Large intestine (tissue), 3 donors: ENCODE results near the gene OLFML1. TPM values are rescaled to one million over a fixed set of nuclear protein-coding genes. Genes with fewer than 3 reads are reported as not detected.

Experiments used
- DNase-seq, 2 donors: peaks; one replicate each; pipeline versions ENCODE4 v3.0.0 to v3.0.0-alpha.2; 2013
- H3K27ac ChIP-seq: one replicate; pipeline ENCODE4 v1.5.1; 2013; ENCODE audit warnings: low read length
- H3K27me3 ChIP-seq: 2 replicates; pipeline ENCODE4 v1.6.1; 2013; ENCODE audit warnings: low read length; ENCODE audit not compliant: control insufficient read depth, insufficient read depth
- H3K36me3 ChIP-seq: 2 replicates; pipeline ENCODE4 v1.6.1; 2013; ENCODE audit warnings: low read length; ENCODE audit not compliant: control insufficient read depth, insufficient read depth
- H3K4me1 ChIP-seq: one replicate; pipeline ENCODE4 v1.6.1; 2013; ENCODE audit warnings: low read length; ENCODE audit not compliant: control insufficient read depth, insufficient read depth
- H3K4me3 ChIP-seq: one replicate; pipeline ENCODE4 v1.5.1; 2013; ENCODE audit warnings: low read length
- H3K9me3 ChIP-seq: one replicate; pipeline ENCODE4 v1.6.1; 2013; ENCODE audit warnings: mild to moderate bottlenecking, low read depth, low read length, moderate library complexity; ENCODE audit not compliant: control insufficient read depth
- WGBS: methylation state at CpG from one replicate; pipeline ENCODE4 v1.1.5; 2013; ENCODE audit warnings: low lambda C conversion rate; ENCODE audit not compliant: insufficient coverage; 5-methylcytosine and 5-hydroxymethylcytosine counted together
- polyA plus RNA-seq: library from polyadenylated mRNA; unstranded; fragments of 120-200 nt; gene quantifications from one replicate; pipeline ENCODE4 v1.2.1, GENCODE V29; 2013

The OLFML1 gene
- polyA plus RNA-seq, 1 donor: 15.4 TPM

- H3K27ac ChIP-seq: no peak overlapping the region
Measured at GRCh38 chr11:7520011-7520942, 35.0 kb downstream of the OLFML1 start.

GRCh38 chr11:7520981-7521487, 35.7 kb downstream of the OLFML1 start:
- H3K36me3 ChIP-seq: no peaks in the 10 kb centered on the region
- no peaks in the 10 kb centered on the region for H3K27me3 ChIP-seq
- H3K9me3 ChIP-seq: no peaks in the 10 kb centered on the region
- WGBS: no CpG with 5 or more reads among the region's 2 CpGs
- no peak for DNase-seq
- peaks cover 18% of the 10 kb centered on the region for H3K4me1 ChIP-seq
- H3K4me3 ChIP-seq: no peak overlapping the region
- no peak overlapping the region for H3K27ac ChIP-seq

More at GRCh38 chr11:7520011-7520942, 35.0 kb downstream of the OLFML1 start:
- peaks cover 18% of the 10 kb centered on the region for H3K4me1 ChIP-seq
- H3K9me3 ChIP-seq: no peaks in the 10 kb centered on the region
- H3K36me3 ChIP-seq: no peaks in the 10 kb centered on the region
- WGBS: no CpG with 5 or more reads among the region's 18 CpGs
- no peak overlapping the region for H3K4me3 ChIP-seq
- DNase-seq: no peak
- H3K27me3 ChIP-seq: no peaks in the 10 kb centered on the region

- no peak overlapping the region for H3K27ac ChIP-seq
- no peaks in the 10 kb centered on the region for H3K36me3 ChIP-seq
- H3K9me3 ChIP-seq: no peaks in the 10 kb centered on the region
- H3K4me1 ChIP-seq: peaks cover 18% of the 10 kb centered on the region
- no peak overlapping the region for H3K4me3 ChIP-seq
- WGBS: 40% methylated on average over 2 of the region's 4 CpGs
- H3K27me3 ChIP-seq: no peaks in the 10 kb centered on the region
- DNase-seq: no peak
Measured at GRCh38 chr11:7522121-7522520, 36.8 kb downstream of the OLFML1 start.

GRCh38 chr11:7522546-7522945, 37.2 kb downstream of the OLFML1 start:
- DNase-seq: no peak
- H3K4me3 ChIP-seq: no peak overlapping the region
- H3K4me1 ChIP-seq: peaks cover 18% of the 10 kb centered on the region
- WGBS: no CpG with 5 or more reads among the region's 4 CpGs
- H3K9me3 ChIP-seq: no peaks in the 10 kb centered on the region
- H3K27me3 ChIP-seq: no peaks in the 10 kb centered on the region
- no peaks in the 10 kb centered on the region for H3K36me3 ChIP-seq
- no peak overlapping the region for H3K27ac ChIP-seq

GRCh38 chr11:7523416-7524210, 38.3 kb downstream of the OLFML1 start:
- Histone ChIP-seq H3K27ac (peak overlapping the region; percentile 60), H3K4me3 (no peak overlapping the region), H3K4me1 (peaks cover 18% of the 10 kb centered on the region), H3K27me3 (no peaks in the 10 kb centered on the region), H3K9me3 (no peaks in the 10 kb centered on the region), H3K36me3 (no peaks in the 10 kb centered on the region)
- DNase-seq: peak; percentile 59 to 83
- WGBS: 77% methylated on average over 2 of the region's 6 CpGs

GRCh38 chr11:7524462-7525235, 39.3 kb downstream of the OLFML1 start:
- H3K27ac ChIP-seq: peak overlapping the region; percentile 60
- no peaks in the 10 kb centered on the region for H3K9me3 ChIP-seq
- DNase-seq: no peak
- H3K4me3 ChIP-seq: no peak overlapping the region
- no peaks in the 10 kb centered on the region for H3K36me3 ChIP-seq
- peaks cover 18% of the 10 kb centered on the region for H3K4me1 ChIP-seq
- 40% methylated on average over 1 of the region's 6 CpGs for WGBS
- H3K27me3 ChIP-seq: no peaks in the 10 kb centered on the region

GRCh38 chr11:7525424-7525823, 40.1 kb downstream of the OLFML1 start:
- no peak overlapping the region for H3K4me3 ChIP-seq
- WGBS: no CpG with 5 or more reads among the region's 4 CpGs
- H3K4me1 ChIP-seq: peaks cover 18% of the 10 kb centered on the region
- DNase-seq: peak; percentile 60 to 81
- H3K9me3 ChIP-seq: no peaks in the 10 kb centered on the region
- no peaks in the 10 kb centered on the region for H3K36me3 ChIP-seq
- no peaks in the 10 kb centered on the region for H3K27me3 ChIP-seq
- peak overlapping the region; percentile 44 for H3K27ac ChIP-seq

GRCh38 chr11:7527029-7527428, 41.7 kb downstream of the OLFML1 start:
- H3K27me3 ChIP-seq: no peaks in the 10 kb centered on the region
- H3K27ac ChIP-seq: no peak overlapping the region
- no peaks in the 10 kb centered on the region for H3K9me3 ChIP-seq
- peaks cover 18% of the 10 kb centered on the region for H3K4me1 ChIP-seq
- H3K4me3 ChIP-seq: no peak overlapping the region
- no peaks in the 10 kb centered on the region for H3K36me3 ChIP-seq
- no CpG with 5 or more reads among the region's 1 CpG for WGBS
- DNase-seq: no peak

- peaks cover 8% of the 10 kb centered on the region for H3K4me1 ChIP-seq
- no peaks in the 10 kb centered on the region for H3K9me3 ChIP-seq
- no peak overlapping the region for H3K27ac ChIP-seq
- no peaks in the 10 kb centered on the region for H3K27me3 ChIP-seq
- no CpG with 5 or more reads among the region's 4 CpGs for WGBS
- no peaks in the 10 kb centered on the region for H3K36me3 ChIP-seq
- no peak for DNase-seq
- H3K4me3 ChIP-seq: no peak overlapping the region
Measured at GRCh38 chr11:7528514-7529049, 43.3 kb downstream of the OLFML1 start.
